Calu3 (cell line): ENCODE measurements around the gene DHODH. TPM values are rescaled to one million over a fixed set of nuclear protein-coding genes. Genes with fewer than 3 reads are reported as not detected.

Experiments
- BruUV-seq: library from RNA; stranded (reverse); fragments of 400-500 nt; replicated peaks from 2 replicates; lab custom pipeline; 2021; lab: Mats Ljungman, UMichigan
- CTCF ChIA-PET: fragments of 300-600 bp; sonication (Branson Sonifier 250); formaldehyde crosslinking; loops from one replicate; lab custom pipeline; 2022; ENCODE audit warnings: antibody characterized with exemption; lab: Charles Lee
- DNase-seq: peaks from one replicate; pipeline ENCODE4 v3.0.0; 2022
- H3K27ac Mint-ChIP-seq: one replicate; pipeline ENCODE4 v1.8.0; 2022; ENCODE audit warnings: mixed read lengths; ENCODE audit not compliant: unreplicated experiment
- H3K27me3 Mint-ChIP-seq: one replicate; pipeline ENCODE4 v1.8.0; 2022; ENCODE audit warnings: mixed read lengths; ENCODE audit not compliant: unreplicated experiment
- H3K36me3 Mint-ChIP-seq: one replicate; pipeline ENCODE4 v1.8.0; 2022; ENCODE audit warnings: mild to moderate bottlenecking, moderate library complexity, mixed read lengths; ENCODE audit not compliant: insufficient read depth, unreplicated experiment
- H3K4me1 Mint-ChIP-seq: one replicate; pipeline ENCODE4 v1.8.0; 2022; ENCODE audit warnings: mild to moderate bottlenecking, low read depth, mixed read lengths; ENCODE audit not compliant: unreplicated experiment
- H3K4me3 Mint-ChIP-seq: one replicate; pipeline ENCODE4 v1.8.0; 2022; ENCODE audit warnings: mild to moderate bottlenecking, low read depth, moderate library complexity, mixed read lengths; ENCODE audit not compliant: unreplicated experiment
- H3K9me3 Mint-ChIP-seq: one replicate; pipeline ENCODE4 v1.8.0; 2022; ENCODE audit warnings: low read depth, mixed read lengths; ENCODE audit not compliant: unreplicated experiment
- intact Hi-C: fragments of 100-400 bp; cut with micrococcal nuclease; formaldehyde crosslinking; loops from one replicate; pipeline ENCODE4 v1.10.0; 2022; ENCODE audit not compliant: unreplicated experiment
- total RNA-seq: library from RNA; stranded (reverse); gene quantifications from 2 replicates; pipeline ENCODE4 v1.2.3, GENCODE V29; 2022
- TF ChIP-seq, protein P1 (sequence below): fragments of 200-600 bp; IDR thresholded peaks from one replicate; pipeline ENCODE4 v1.8.0; 2022; ENCODE audit warnings: antibody characterized with exemption; ENCODE audit not compliant: unreplicated experiment

Gene DHODH
- total RNA-seq, 1 experiment from 2014 or later = 21.3 TPM

DNA sequence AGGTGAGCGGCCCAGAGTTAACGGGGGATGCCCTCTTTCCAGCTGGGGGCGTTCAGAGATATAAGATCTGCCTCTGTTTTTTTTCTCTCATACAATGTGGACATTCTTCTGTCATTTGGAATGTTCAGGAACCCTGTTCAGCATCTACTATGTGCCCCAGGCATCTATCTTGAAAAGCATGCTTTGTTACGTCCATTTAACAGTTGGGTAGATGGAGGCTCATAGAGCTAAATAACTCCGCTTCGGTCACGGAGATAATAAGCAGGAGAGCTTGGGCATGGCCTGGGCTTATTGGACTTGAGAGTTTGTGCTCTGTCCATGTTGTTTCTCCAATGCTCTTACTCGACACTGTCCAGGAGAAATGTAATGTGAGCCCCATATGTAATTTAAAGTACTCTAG is 6.1 kb downstream of the DHODH start:
- CTCF ChIA-PET = no interaction called here
- no peaks in the 10 kb centered on the region for H3K27me3 Mint-ChIP-seq
- no peak overlapping the region for H3K4me3 Mint-ChIP-seq
- no peak overlapping the region for H3K27ac Mint-ChIP-seq
- BruUV-seq = no TSS peak
- TF ChIP-seq, protein P1, sequence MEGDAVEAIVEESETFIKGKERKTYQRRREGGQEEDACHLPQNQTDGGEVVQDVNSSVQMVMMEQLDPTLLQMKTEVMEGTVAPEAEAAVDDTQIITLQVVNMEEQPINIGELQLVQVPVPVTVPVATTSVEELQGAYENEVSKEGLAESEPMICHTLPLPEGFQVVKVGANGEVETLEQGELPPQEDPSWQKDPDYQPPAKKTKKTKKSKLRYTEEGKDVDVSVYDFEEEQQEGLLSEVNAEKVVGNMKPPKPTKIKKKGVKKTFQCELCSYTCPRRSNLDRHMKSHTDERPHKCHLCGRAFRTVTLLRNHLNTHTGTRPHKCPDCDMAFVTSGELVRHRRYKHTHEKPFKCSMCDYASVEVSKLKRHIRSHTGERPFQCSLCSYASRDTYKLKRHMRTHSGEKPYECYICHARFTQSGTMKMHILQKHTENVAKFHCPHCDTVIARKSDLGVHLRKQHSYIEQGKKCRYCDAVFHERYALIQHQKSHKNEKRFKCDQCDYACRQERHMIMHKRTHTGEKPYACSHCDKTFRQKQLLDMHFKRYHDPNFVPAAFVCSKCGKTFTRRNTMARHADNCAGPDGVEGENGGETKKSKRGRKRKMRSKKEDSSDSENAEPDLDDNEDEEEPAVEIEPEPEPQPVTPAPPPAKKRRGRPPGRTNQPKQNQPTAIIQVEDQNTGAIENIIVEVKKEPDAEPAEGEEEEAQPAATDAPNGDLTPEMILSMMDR = no peak
- H3K9me3 Mint-ChIP-seq = no peaks in the 10 kb centered on the region
- DNase-seq = no peak
- H3K36me3 Mint-ChIP-seq = peaks cover 6% of the 10 kb centered on the region
- peaks cover 9% of the 10 kb centered on the region for H3K4me1 Mint-ChIP-seq
- intact Hi-C loops = no loop called here

DNA sequence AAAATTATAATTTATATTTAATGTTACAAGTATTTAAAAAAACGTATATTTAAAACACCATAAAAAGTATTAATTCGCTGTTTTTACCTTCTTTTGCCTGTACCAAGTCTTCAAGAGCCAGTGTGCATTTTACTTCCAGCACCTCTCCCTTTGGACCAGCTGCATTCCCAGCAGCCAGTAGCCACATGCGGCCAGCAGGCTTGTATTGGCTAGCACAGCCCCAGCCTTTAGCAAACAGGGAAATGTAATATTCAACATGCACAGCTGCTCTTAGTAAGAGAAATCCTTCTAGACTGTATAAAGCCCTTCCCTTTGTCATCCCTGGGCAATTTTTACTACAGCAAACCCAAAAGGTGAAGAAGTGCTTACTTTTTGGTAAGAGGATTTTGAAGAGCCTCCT is 6.6 kb downstream of the DHODH start:
- intact Hi-C loops = no loop called here
- Mint-ChIP-seq H3K4me3 (no peak overlapping the region), H3K36me3 (peaks cover 6% of the 10 kb centered on the region), H3K4me1 (peaks cover 9% of the 10 kb centered on the region), H3K27me3 (no peaks in the 10 kb centered on the region), H3K9me3 (no peaks in the 10 kb centered on the region), H3K27ac (no peak overlapping the region)
- CTCF ChIA-PET = no interaction called here
- no peak for DNase-seq
- TF ChIP-seq, protein P1 = no peak
- BruUV-seq = no TSS peak

DNA sequence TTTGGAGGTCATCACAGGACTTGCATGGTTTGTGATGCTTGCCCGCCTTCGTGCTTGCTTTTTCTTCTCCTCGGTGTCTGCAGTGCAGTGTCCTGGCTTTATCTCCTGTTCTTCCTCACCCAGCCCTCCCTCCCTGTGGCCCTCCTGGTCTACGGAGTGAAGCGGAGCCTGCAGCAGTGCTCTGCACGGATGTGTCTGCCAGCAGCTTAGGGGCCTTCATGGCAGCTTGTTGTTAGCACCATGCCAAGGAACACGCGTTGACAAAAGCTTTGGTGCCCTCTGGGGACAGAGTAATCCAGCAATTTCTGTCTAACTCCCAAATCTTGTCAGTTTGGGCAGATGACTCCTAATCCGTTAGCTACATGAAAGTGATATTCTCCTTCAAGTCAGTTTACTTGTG is 9.9 kb downstream of the DHODH start:
- intact Hi-C loops = no loop called here
- no peaks in the 10 kb centered on the region for H3K27me3 Mint-ChIP-seq
- no peak overlapping the region for H3K4me3 Mint-ChIP-seq
- no peaks in the 10 kb centered on the region for H3K9me3 Mint-ChIP-seq
- BruUV-seq = no TSS peak
- H3K4me1 Mint-ChIP-seq = peaks cover 3% of the 10 kb centered on the region
- H3K27ac Mint-ChIP-seq = no peak overlapping the region
- TF ChIP-seq, protein P1 = no peak
- DNase-seq = no peak
- peaks cover 25% of the 10 kb centered on the region for H3K36me3 Mint-ChIP-seq
- CTCF ChIA-PET = interaction anchor here (0.6 kb wide), 1 partner anchor 1178 kb away, joined by 5 read pairs; no protein-coding TSS in a partner anchor

DNA sequence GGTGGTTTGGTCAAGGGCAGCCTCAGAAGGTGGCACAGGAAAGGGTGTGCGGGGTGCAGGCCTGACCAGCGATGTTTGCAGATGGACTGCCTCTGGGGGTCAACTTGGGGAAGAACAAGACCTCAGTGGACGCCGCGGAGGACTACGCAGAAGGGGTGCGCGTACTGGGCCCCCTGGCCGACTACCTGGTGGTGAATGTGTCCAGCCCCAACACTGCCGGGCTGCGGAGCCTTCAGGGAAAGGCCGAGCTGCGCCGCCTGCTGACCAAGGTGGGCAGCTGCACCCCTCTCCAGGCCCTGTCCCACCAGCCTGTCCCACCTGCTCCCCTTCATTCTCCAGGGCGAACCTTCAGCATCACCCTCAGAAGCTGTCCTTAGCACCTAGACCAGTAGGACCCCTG is 12.5 kb downstream of the DHODH start:
- no peaks in the 10 kb centered on the region for H3K9me3 Mint-ChIP-seq
- no peaks in the 10 kb centered on the region for H3K27me3 Mint-ChIP-seq
- H3K4me1 Mint-ChIP-seq = no peaks in the 10 kb centered on the region
- H3K4me3 Mint-ChIP-seq = no peak overlapping the region
- no TSS peak for BruUV-seq
- H3K27ac Mint-ChIP-seq = no peak overlapping the region
- intact Hi-C loops = no loop called here
- no peak for DNase-seq
- peaks cover 32% of the 10 kb centered on the region for H3K36me3 Mint-ChIP-seq
- TF ChIP-seq, protein P1 = no peak
- CTCF ChIA-PET = no interaction called here
